Neural cell (in vitro differentiated cells): ENCODE measurements around the gene CHD6.

Source experiments
- CTCF ChIP-seq: fragments of 450-650 bp; IDR thresholded peaks from 2 replicates; pipeline ENCODE4 v1.5.1; 2014; ENCODE audit warnings: antibody characterized with exemption, mild to moderate bottlenecking, moderate library complexity; ENCODE audit not compliant: poor library complexity, severe bottlenecking
- EP300 ChIP-seq: fragments of 450-650 bp; conservative IDR thresholded peaks from 2 replicates; pipeline ENCODE4 v1.6.1; 2014; ENCODE audit warnings: antibody characterized with exemption, mild to moderate bottlenecking, moderate library complexity; ENCODE audit not compliant: poor library complexity, severe bottlenecking
- EZH2 ChIP-seq: fragments of 200-600, 300-800 bp; shearing (Covaris generic), sonication (generic); IDR thresholded peaks from 2 replicates; pipeline ENCODE4 v1.6.1; 2014; ENCODE audit warnings: antibody characterized with exemption, low read length, borderline replicate concordance, mild to moderate bottlenecking; ENCODE audit not compliant: insufficient read depth, poor library complexity, severe bottlenecking
- POLR2AphosphoS5 ChIP-seq: IDR thresholded peaks from 2 replicates; pipeline ENCODE4 v1.6.1; 2012
- SMC3 ChIP-seq: fragments of 450-650 bp; conservative IDR thresholded peaks from 2 replicates; pipeline ENCODE4 v1.6.1; 2014; ENCODE audit warnings: antibody characterized with exemption, mild to moderate bottlenecking, moderate library complexity; ENCODE audit not compliant: poor library complexity

- TF ChIP-seq EP300, result no peak
- no peak for TF ChIP-seq CTCF
- no peak for TF ChIP-seq POLR2AphosphoS5
- no peak for TF ChIP-seq EZH2
- no peak for TF ChIP-seq SMC3
These were observed 46.1 kb downstream of the CHD6 start for GRCh38 chr20:41572010-41572572.
